H1 (cell line): ENCODE results near the gene HSPA1L. TPM values are rescaled to one million over a fixed set of nuclear protein-coding genes. Genes with fewer than 3 reads are reported as not detected.

Experiments
- CTCF ChIA-PET: fragments of 300-600 bp; sonication (Branson Sonifier 250); formaldehyde crosslinking; loops from one replicate; lab custom pipeline; 2021; ENCODE audit not compliant: partially characterized antibody; lab: Charles Lee
- POLR2A ChIA-PET: fragments of 300-600 bp; sonication (Branson Sonifier 250); formaldehyde crosslinking; loops from one replicate; lab custom pipeline; 2021; ENCODE audit warnings: inconsistent platforms; ENCODE audit not compliant: partially characterized antibody; lab: Charles Lee
- DNase-seq, 2 experiments: peaks; one replicate each; pipeline versions ENCODE4 v3.0.0 to v3.0.0-alpha.2; 2010 to 2022; ENCODE audit warnings: low spot score in 2 of 2, low read depth in 1 of 2, mixed read lengths in 1 of 2
- FAIRE-seq: peaks from 2 replicates; lab custom pipeline; 2011; peaks lifted over from hg19 to GRCh38; lab: Jason Lieb, UNC
- H2AFZ ChIP-seq: 2 replicates; pipeline ENCODE4 v1.8.1; 2012; ENCODE audit warnings: low read length, inconsistent platforms
- H2AK5ac ChIP-seq: 2 replicates; pipeline ENCODE4 v1.6.1; 2013; ENCODE audit warnings: low read depth, low read length
- H2BK120ac ChIP-seq: replicated peaks from 2 replicates; pipeline ENCODE3; 2013; ENCODE audit warnings: low read depth, low read length, inconsistent platforms
- H2BK12ac ChIP-seq: 2 replicates; pipeline ENCODE4 v1.6.1; 2013; ENCODE audit warnings: low read depth, low read length
- H2BK15ac ChIP-seq: 2 replicates; pipeline ENCODE4 v1.6.1; 2013; ENCODE audit warnings: low read length
- H2BK20ac ChIP-seq: 2 replicates; pipeline ENCODE4 v1.6.1; 2013; ENCODE audit warnings: low read length
- H2BK5ac ChIP-seq: 2 replicates; pipeline ENCODE4 v1.6.1; 2013; ENCODE audit warnings: low read depth, low read length
- H3K14ac ChIP-seq: 2 replicates; pipeline ENCODE4 v1.6.1; 2013; ENCODE audit warnings: inconsistent platforms; ENCODE audit not compliant: insufficient read length
- H3K18ac ChIP-seq: 2 replicates; pipeline ENCODE4 v1.6.1; 2013; ENCODE audit warnings: low read length; ENCODE audit errors: extremely low read depth
- H3K23ac ChIP-seq: 2 replicates; pipeline ENCODE4 v1.6.1; 2013; ENCODE audit warnings: inconsistent platforms; ENCODE audit not compliant: insufficient read length
- H3K23me2 ChIP-seq: 2 replicates; pipeline ENCODE4 v1.6.1; 2013; ENCODE audit warnings: low read depth, low read length
- H3K27ac ChIP-seq: 2 replicates; pipeline ENCODE4 v1.6.1; 2011; ENCODE audit warnings: low read depth, low read length, inconsistent platforms
- H3K27me3 ChIP-seq, 4 experiments: replicated peaks in 1 of 4; 1 replicate in 1 of 4; 2 replicates in 3 of 4; pipeline versions ENCODE4 v1.6.1 to v1.8.1; 2011 to 2013; ENCODE audit warnings: low read length in 3 of 4, mild to moderate bottlenecking in 3 of 4, inconsistent platforms in 2 of 4, mixed read lengths in 2 of 4, moderate library complexity in 1 of 4; ENCODE audit not compliant: control insufficient read depth in 3 of 4, insufficient read depth in 3 of 4; ENCODE audit errors: extremely low read depth in 1 of 4
- H3K36me3 ChIP-seq, 4 experiments: 2 replicates each; pipeline versions ENCODE4 v1.6.1 to v1.8.1; 2011 to 2013; ENCODE audit warnings: mild to moderate bottlenecking in 4 of 4, low read length in 3 of 4, moderate library complexity in 2 of 4, control low read depth in 1 of 4, inconsistent platforms in 1 of 4; ENCODE audit not compliant: insufficient read depth in 4 of 4, control insufficient read depth in 2 of 4
- H3K4ac ChIP-seq: replicated peaks from 2 replicates; pipeline ENCODE3; 2013; ENCODE audit warnings: low read length, low read depth, mixed read lengths, inconsistent platforms; ENCODE audit not compliant: insufficient read length
- H3K4me1 ChIP-seq, 4 experiments: replicated peaks in 1 of 4; 1 replicate in 1 of 4; 2 replicates in 3 of 4; pipeline versions ENCODE4 v1.6.1 to v1.8.1; 2011 to 2013; ENCODE audit warnings: low read length in 3 of 4, inconsistent platforms in 2 of 4, mixed read lengths in 1 of 4; ENCODE audit not compliant: insufficient read depth in 4 of 4, control insufficient read depth in 3 of 4
- H3K4me2 ChIP-seq, 2 experiments: 2 replicates each; pipeline versions ENCODE4 v1.6.1 to v1.8.1; 2011 to 2013; ENCODE audit warnings: low read depth in 2 of 2, low read length in 2 of 2, control low read depth in 1 of 2, inconsistent platforms in 1 of 2, mild to moderate bottlenecking in 1 of 2; ENCODE audit not compliant: insufficient read depth in 1 of 2
- H3K4me3 ChIP-seq, 4 experiments: fragments of 200-600, 300-600 bp in 1 of 4; sonication (generic), shearing (Covaris generic), sonication (Bioruptor Twin) in 1 of 4; 2 replicates each; pipeline versions ENCODE4 v1.5.1 to v1.8.1; 2011 to 2016; ENCODE audit warnings: low read length in 4 of 4, low read depth in 3 of 4, control low read depth in 2 of 4, inconsistent platforms in 2 of 4, mild to moderate bottlenecking in 2 of 4, mixed read lengths in 1 of 4, moderate library complexity in 1 of 4; ENCODE audit not compliant: insufficient read depth in 2 of 4; ENCODE audit errors: extremely low read depth in 1 of 4
- H3K56ac ChIP-seq: replicated peaks from 2 replicates; pipeline ENCODE3; 2013; ENCODE audit warnings: low read depth, mild to moderate bottlenecking, mixed read lengths, low read length, inconsistent platforms; ENCODE audit not compliant: insufficient read length
- H3K79me1 ChIP-seq: 2 replicates; pipeline ENCODE4 v1.6.1; 2013; ENCODE audit warnings: low read depth, low read length, control low read depth
- H3K79me2 ChIP-seq, 2 experiments: 2 replicates each; pipeline versions ENCODE4 v1.6.1 to v1.8.1; 2012 to 2013; ENCODE audit warnings: low read length in 2 of 2, mild to moderate bottlenecking in 2 of 2, inconsistent platforms in 1 of 2; ENCODE audit not compliant: insufficient read depth in 2 of 2, control insufficient read depth in 1 of 2
- H3K9ac ChIP-seq, 4 experiments: replicated peaks in 1 of 4; 1 replicate in 1 of 4; 2 replicates in 3 of 4; pipeline versions ENCODE4 v1.6.1 to v1.8.1; 2011 to 2013; ENCODE audit warnings: low read depth in 3 of 4, low read length in 3 of 4, control low read depth in 2 of 4, mild to moderate bottlenecking in 2 of 4, moderate library complexity in 2 of 4, inconsistent platforms in 1 of 4; ENCODE audit errors: extremely low read depth in 1 of 4
- H3K9me3 ChIP-seq, 2 experiments: 2 replicates each; pipeline versions ENCODE4 v1.6.1 to v1.8.1; 2012 to 2013; ENCODE audit warnings: mild to moderate bottlenecking in 2 of 2, moderate library complexity in 2 of 2, control low read depth in 1 of 2, inconsistent platforms in 1 of 2, low read depth in 1 of 2, low read length in 1 of 2, mixed read lengths in 1 of 2; ENCODE audit not compliant: insufficient read depth in 2 of 2
- H4K20me1 ChIP-seq, 2 experiments: replicated peaks in 1 of 2; 2 replicates each; pipeline versions ENCODE3 to v1.8.1; 2011 to 2013; ENCODE audit warnings: inconsistent platforms in 2 of 2, low read length in 2 of 2, mild to moderate bottlenecking in 1 of 2; ENCODE audit not compliant: insufficient read depth in 2 of 2, control insufficient read depth in 1 of 2
- H4K5ac ChIP-seq: 2 replicates; pipeline ENCODE4 v1.6.1; 2013; ENCODE audit warnings: low read length, low read depth, mixed read lengths, inconsistent platforms; ENCODE audit not compliant: insufficient read length
- H4K8ac ChIP-seq: 2 replicates; pipeline ENCODE4 v1.8.0; 2013; ENCODE audit warnings: mild to moderate bottlenecking, moderate library complexity, low read length, inconsistent platforms; ENCODE audit not compliant: insufficient read depth; ENCODE audit errors: extremely low read depth
- H4K91ac ChIP-seq: replicated peaks from 2 replicates; pipeline ENCODE3; 2013; ENCODE audit warnings: low read length, mixed read lengths, inconsistent platforms; ENCODE audit not compliant: insufficient read length
- CREB1 ChIP-seq: IDR thresholded peaks from 2 replicates; pipeline ENCODE4 v1.6.1; 2012; ENCODE audit warnings: inconsistent platforms
- CTCF ChIP-seq, 3 experiments: IDR thresholded peaks; 1 replicate in 2 of 3; 2 replicates in 1 of 3; pipeline versions ENCODE4 v1.5.1 to v1.6.1; 2011; ENCODE audit warnings: low read length in 3 of 3, mild to moderate bottlenecking in 3 of 3, inconsistent platforms in 2 of 3, low read depth in 1 of 3, moderate library complexity in 1 of 3; ENCODE audit not compliant: insufficient read depth in 1 of 3; ENCODE audit errors: control extremely low read depth in 1 of 3
- RAD21 ChIP-seq, 2 experiments: IDR thresholded peaks in 1 of 2; conservative IDR thresholded peaks in 1 of 2; 2 replicates each; pipeline ENCODE4 v1.6.1; 2011; ENCODE audit warnings: low read depth in 2 of 2, low read length in 2 of 2, improper control_type of control experiment in 1 of 2, inconsistent platforms in 1 of 2, mild to moderate bottlenecking in 1 of 2, moderate library complexity in 1 of 2
- RFX5 ChIP-seq: IDR thresholded peaks from 2 replicates; pipeline ENCODE4 v1.6.1; 2011; ENCODE audit warnings: low read depth, low read length, improper control_type of control experiment, borderline replicate concordance
- SIN3A ChIP-seq, 2 experiments: IDR thresholded peaks in 1 of 2; conservative IDR thresholded peaks in 1 of 2; 2 replicates each; pipeline ENCODE4 v1.6.1; 2011 to 2012; ENCODE audit warnings: low read length in 2 of 2, improper control_type of control experiment in 1 of 2, low read depth in 1 of 2, mild to moderate bottlenecking in 1 of 2
- TEAD4 ChIP-seq: IDR thresholded peaks from 2 replicates; pipeline ENCODE4 v1.6.1; 2012; ENCODE audit warnings: low read depth, low read length, inconsistent platforms, mixed read lengths
- WGBS, 2 experiments: shearing (Covaris generic) in 1 of 2; methylation state at CpG; one replicate each; pipeline versions ENCODE4 v1.1.6 to v1.1.7; 2013 to 2015; ENCODE audit warnings: low lambda C conversion rate in 2 of 2, mixed read lengths in 2 of 2, inconsistent platforms in 1 of 2, low coverage in 1 of 2, missing lambda C conversion rate in 1 of 2; ENCODE audit not compliant: insufficient replicate concordance in 2 of 2, insufficient coverage in 1 of 2, insufficient read length in 1 of 2; ENCODE audit errors: extremely low coverage in 1 of 2, missing lambda C conversion rate in 1 of 2; 5-methylcytosine and 5-hydroxymethylcytosine counted together
- polyA plus RNA-seq, 7 experiments: library from polyadenylated mRNA; depleted of rRNA in 3 of 7; stranded (reverse) in 5 of 7; unstranded in 2 of 7; fragments of >200 nt in 5 of 7; fragments of 200-250 nt in 2 of 7; gene quantifications; 1 replicate in 5 of 7; 2 replicates in 1 of 7; 4 replicates in 1 of 7; pipeline versions ENCODE4 v1.2.1 to v1.2.3, GENCODE V29; 2011 to 2013; ENCODE audit warnings: missing spikeins in 2 of 7, mixed read lengths in 2 of 7
- total RNA-seq: library from RNA; stranded (reverse); fragmentation: NEBNext Ultra II Directional; extraction: Animal tissue kit (Norgen Biotek cat#: 25700); gene quantifications from 2 replicates; pipeline ENCODE4 v1.2.1, GENCODE V29; 2021

The HSPA1L gene
- total and polyA plus RNA-seq, 2 of the 8 experiments (the other 6 are each of a cell fraction or from before 2014, with no cell fraction given): 1.00 to 1.9 TPM

- peaks cover 0 to 4% of the 10 kb centered on the region in 2 experiments for H4K20me1 ChIP-seq
- H2BK20ac ChIP-seq: no peak overlapping the region
- no peak overlapping the region; the same call in 1 of the 2 replicates for H3K18ac ChIP-seq
- 90% methylated on average over 12 of the region's 12 CpGs; no CpG with 5 or more reads in 1 of the 2 experiments for WGBS, 2 experiments
- POLR2A ChIA-PET: interaction anchor here (0.6 to 10.3 kb wide), 19 partner anchors 8 to 245 kb away, joined by 3 to 85 read pairs (median 4); partner anchors contain the start of genes ATP6V1G2, DDAH2, HSPA1B and LSM2
- no peak overlapping the region for H2AFZ ChIP-seq
- DNase-seq: peak in 1 of 2 experiments; percentile 82
- no peak overlapping the region for H3K4ac ChIP-seq
- H3K79me1 ChIP-seq: peaks cover 3% of the 10 kb centered on the region; the same call in 1 of the 2 replicates
- no peak overlapping the region for H2AK5ac ChIP-seq
- no peak overlapping the region for H4K91ac ChIP-seq
- no peak overlapping the region for H2BK12ac ChIP-seq
- FAIRE-seq: no peak
- H3K4me2 ChIP-seq: no peak overlapping the region
- no peak overlapping the region for H2BK15ac ChIP-seq
- H4K8ac ChIP-seq: no peak overlapping the region
- no peaks in the 10 kb centered on the region for H3K27me3 ChIP-seq
- H2BK5ac ChIP-seq: no peak overlapping the region; the same call in 1 of the 2 replicates
- no peak overlapping the region for H3K4me3 ChIP-seq
- H3K36me3 ChIP-seq: peaks cover 4 to 36% (median 9%) of the 10 kb centered on the region in 4 experiments; a peak in 4 of 8 replicates
- TF ChIP-seq SIN3A (conservative IDR thresholded peaks at IDR 0.05 in 1 of 2, IDR thresholded peaks at IDR 0.05 in 1 of 2; ENCODE audit: low read depth in 1 of 2, low read length in 2 of 2) (peak; percentile 83 to 91; a peak in 2 of 4 replicates), CREB1 (0 out of 2 replicates have a peak, but pooled peaks have one; percentile 10), RFX5 (no peak), TEAD4 (peak; percentile 15; the same call in 1 of the 2 replicates), RAD21 (IDR thresholded peaks at IDR 0.05 in 1 of 2, conservative IDR thresholded peaks at IDR 0.05 in 1 of 2; ENCODE audit: low read depth in 2 of 2, low read length in 2 of 2) (peak; percentile 58 to 61), CTCF (IDR thresholded peaks at IDR 0.05; ENCODE audit: control extremely low read depth in 1 of 3, insufficient read depth in 1 of 3, low read depth in 1 of 3, low read length in 3 of 3) (peak; percentile 56 to 70 (median 66))
- TF ChIP-seq, all 59 proteins: peak for 5
- no peak overlapping the region for H3K9ac ChIP-seq
- peaks cover 0 to 19% of the 10 kb centered on the region in 2 experiments; a peak in 2 of 4 replicates for H3K79me2 ChIP-seq
- no peak overlapping the region for H3K56ac ChIP-seq
- CTCF ChIA-PET: interaction anchor here (0.7 to 15.6 kb wide), 41 partner anchors 8 to 323 kb away, joined by 3 to 228 read pairs (median 4); partner anchors contain the start of genes CLIC1, DDAH2, GPANK1 and HSPA1B
- no peak overlapping the region for H3K27ac ChIP-seq
- H4K5ac ChIP-seq: no peak overlapping the region
- H3K23me2 ChIP-seq: peaks cover 5% of the 10 kb centered on the region; the same call in 1 of the 2 replicates
- no peaks in the 10 kb centered on the region for H3K9me3 ChIP-seq
- H3K4me1 ChIP-seq: peaks cover 0 to 2% (median under 1%) of the 10 kb centered on the region in 4 experiments; a peak in 3 of 7 replicates
- H3K23ac ChIP-seq: no peak overlapping the region
- no peak overlapping the region for H2BK120ac ChIP-seq
- no peak overlapping the region for H3K14ac ChIP-seq
These were observed 23.6 kb downstream of the HSPA1L start for GRCh38 chr6:31791324-31792089.
